ENCODE data around the gene MSANTD7.
"Not testable (repeated sequence)": the region's sequence is repeated elsewhere in the genome, so short reads cannot be mapped to it uniquely, and the experiment has no call there.

Gene MSANTD7

GRCh38 chr10:14860791-14861190 lies 22.7 kb downstream of the MSANTD7 start:
- Mint-ChIP-seq H3K4me1 (no peaks in the 10 kb centered on the region), H3K36me3 (peaks cover 5% of the 10 kb centered on the region), H3K9me3 (no peaks in the 10 kb centered on the region), H3K27ac (peak overlapping the region; percentile 4), H3K27me3 (no peaks in the 10 kb centered on the region), H3K4me3 (no peak overlapping the region)

GRCh38 chr10:14864466-14864865 lies 26.4 kb downstream of the MSANTD7 start:
- H3K9me3 Mint-ChIP-seq, H3K36me3 Mint-ChIP-seq, H3K27ac Mint-ChIP-seq, H3K27me3 Mint-ChIP-seq, H3K4me3 Mint-ChIP-seq, H3K4me1 Mint-ChIP-seq: not testable (repeated sequence)

GRCh38 chr10:14864871-14865270 lies 26.8 kb downstream of the MSANTD7 start:
- H3K4me3 Mint-ChIP-seq, H3K27me3 Mint-ChIP-seq, H3K9me3 Mint-ChIP-seq, H3K4me1 Mint-ChIP-seq, H3K36me3 Mint-ChIP-seq, H3K27ac Mint-ChIP-seq: not testable (repeated sequence)

DNA sequence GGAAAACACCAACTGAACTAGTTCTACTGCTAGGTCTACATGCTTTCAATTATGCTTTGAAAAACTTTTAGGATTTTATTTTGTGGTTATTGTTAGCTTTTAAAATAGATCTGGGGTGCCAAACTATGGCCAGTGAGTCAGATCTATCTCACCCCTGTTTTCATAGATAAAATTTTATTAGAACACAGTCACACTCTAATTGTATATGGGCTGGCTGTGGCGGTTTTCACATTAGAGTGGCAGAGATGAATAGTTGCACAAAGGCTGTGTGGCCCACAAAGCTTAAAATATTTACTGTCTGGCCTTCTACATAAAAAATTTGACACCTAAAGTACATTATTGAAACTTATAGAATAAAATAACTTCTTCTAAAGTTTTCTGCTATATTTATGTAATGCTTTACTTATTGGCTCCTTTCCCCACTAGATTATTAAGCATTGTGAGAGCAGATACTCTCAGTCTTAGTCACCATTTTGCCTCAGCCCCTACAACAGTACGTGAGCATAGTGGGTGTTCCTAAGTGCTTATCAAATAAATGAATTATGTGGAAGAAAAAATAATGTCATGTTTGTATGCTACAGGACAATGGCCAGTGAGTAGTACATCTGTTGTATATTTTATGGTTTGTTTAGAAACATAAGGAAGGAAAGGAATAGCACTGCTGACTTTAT lies 35.1 kb downstream of the MSANTD7 start:
- no peak overlapping the region for H3K27ac Mint-ChIP-seq
- H3K9me3 Mint-ChIP-seq, result no peaks in the 10 kb centered on the region
- peaks cover 13% of the 10 kb centered on the region for H3K4me1 Mint-ChIP-seq
- H3K4me3 Mint-ChIP-seq, result no peak overlapping the region
- no peaks in the 10 kb centered on the region for H3K27me3 Mint-ChIP-seq
- H3K36me3 Mint-ChIP-seq, result peaks cover 2% of the 10 kb centered on the region

- Mint-ChIP-seq H3K27me3 (no peaks in the 10 kb centered on the region), H3K36me3 (no peaks in the 10 kb centered on the region), H3K4me3 (peak overlapping the region; percentile 95), H3K27ac (no peak overlapping the region), H3K9me3 (no peaks in the 10 kb centered on the region), H3K4me1 (peaks cover 29% of the 10 kb centered on the region)
Measured at GRCh38 chr10:14875941-14876340, 37.8 kb downstream of the MSANTD7 start.

GRCh38 chr10:14876764-14877163 lies 38.7 kb downstream of the MSANTD7 start:
- Mint-ChIP-seq H3K4me1 (peaks cover 35% of the 10 kb centered on the region), H3K4me3 (peak overlapping the region; percentile 95), H3K36me3 (no peaks in the 10 kb centered on the region), H3K27me3 (no peaks in the 10 kb centered on the region), H3K9me3 (no peaks in the 10 kb centered on the region), H3K27ac (no peak overlapping the region)

DNA sequence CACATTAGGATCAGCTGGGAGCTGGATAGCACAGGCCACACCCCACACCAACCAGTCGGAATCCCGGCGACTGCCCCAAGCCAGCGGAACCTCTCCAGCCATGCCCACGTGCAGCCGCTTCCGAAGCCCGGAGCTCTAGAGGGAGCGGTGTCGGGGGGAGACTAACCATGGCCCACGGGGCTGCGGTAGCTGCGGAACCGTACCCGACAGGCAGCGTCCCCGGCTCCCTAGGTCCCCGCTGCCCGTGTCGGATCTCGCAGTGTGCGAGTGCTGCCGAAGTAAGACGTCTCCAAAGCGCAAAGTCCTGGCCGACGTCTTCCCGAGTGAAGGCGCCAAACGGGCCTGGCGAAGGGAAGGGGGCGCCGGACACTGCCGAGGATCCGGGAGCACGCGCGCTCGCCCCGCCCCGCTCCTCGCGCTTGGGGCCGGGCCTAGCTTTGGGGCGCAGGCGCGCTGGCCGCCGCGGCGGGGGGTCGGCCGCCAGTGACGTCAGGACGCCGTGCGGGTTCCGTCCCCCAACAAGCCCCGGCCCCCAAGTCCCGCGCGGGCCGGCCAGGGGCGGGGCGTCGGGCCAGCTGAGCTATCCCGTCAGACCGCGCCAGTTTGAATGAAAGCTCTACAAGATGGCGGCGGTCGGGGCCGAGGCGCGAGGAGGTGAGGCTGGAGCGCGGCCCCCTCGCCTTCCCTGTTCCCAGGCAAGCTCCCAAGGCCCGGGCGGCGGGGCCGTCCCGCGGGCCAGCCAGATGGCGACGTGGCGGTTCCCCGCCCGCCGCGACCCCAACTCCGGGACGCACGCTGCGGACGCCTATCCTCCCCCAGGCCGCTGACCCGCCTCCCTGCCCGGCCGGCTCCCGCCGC lies 40.4 kb downstream of the MSANTD7 start, which contains the start of gene SUV39H2:
Gene SUV39H2 (plus strand): TSS at position 601 of the 858 bp plus-strand sequence. CDS start 23 bp downstream, at position 624.
- H3K27ac Mint-ChIP-seq, result peak within 1 kb of the TSS; percentile 92
- no peaks in the 10 kb centered on the region for H3K27me3 Mint-ChIP-seq
- H3K9me3 Mint-ChIP-seq, result no peaks in the 10 kb centered on the region
- peaks cover 41% of the 10 kb centered on the region for H3K4me1 Mint-ChIP-seq
- H3K4me3 Mint-ChIP-seq, result peak within 1 kb of the TSS; percentile 95
- peaks cover 2% of the 10 kb centered on the region for H3K36me3 Mint-ChIP-seq

- peak overlapping the region; percentile 92 for H3K27ac Mint-ChIP-seq
- peak overlapping the region; percentile 95 for H3K4me3 Mint-ChIP-seq
- peaks cover 4% of the 10 kb centered on the region for H3K36me3 Mint-ChIP-seq
- H3K9me3 Mint-ChIP-seq, result no peaks in the 10 kb centered on the region
- H3K4me1 Mint-ChIP-seq, result peaks cover 40% of the 10 kb centered on the region
- H3K27me3 Mint-ChIP-seq, result no peaks in the 10 kb centered on the region
Measured at GRCh38 chr10:14879124-14879927, 41.2 kb downstream of the MSANTD7 start.

DNA sequence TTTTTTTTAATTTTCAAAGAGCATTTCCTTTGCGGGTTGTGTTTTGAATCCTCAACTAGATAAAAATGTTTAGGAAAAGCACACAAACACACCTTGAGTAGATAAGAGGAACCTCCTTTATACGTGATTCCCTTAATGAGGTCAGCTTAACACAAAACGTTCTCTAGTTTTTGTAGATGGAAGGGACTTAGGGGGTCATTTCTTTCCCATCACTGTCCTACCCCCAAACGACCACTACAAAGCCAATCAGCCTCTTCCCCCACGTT lies 41.8 kb downstream of the MSANTD7 start:
- Mint-ChIP-seq H3K36me3 (peaks cover 4% of the 10 kb centered on the region), H3K4me1 (peaks cover 40% of the 10 kb centered on the region), H3K4me3 (peak overlapping the region; percentile 95), H3K9me3 (no peaks in the 10 kb centered on the region), H3K27ac (peak overlapping the region; percentile 79), H3K27me3 (no peaks in the 10 kb centered on the region)

GRCh38 chr10:14880229-14880628 lies 42.1 kb downstream of the MSANTD7 start:
- H3K4me3 Mint-ChIP-seq, result peak overlapping the region; percentile 95
- H3K27me3 Mint-ChIP-seq, result no peaks in the 10 kb centered on the region
- H3K9me3 Mint-ChIP-seq, result no peaks in the 10 kb centered on the region
- peak overlapping the region; percentile 79 for H3K27ac Mint-ChIP-seq
- peaks cover 40% of the 10 kb centered on the region for H3K4me1 Mint-ChIP-seq
- H3K36me3 Mint-ChIP-seq, result peaks cover 4% of the 10 kb centered on the region

DNA sequence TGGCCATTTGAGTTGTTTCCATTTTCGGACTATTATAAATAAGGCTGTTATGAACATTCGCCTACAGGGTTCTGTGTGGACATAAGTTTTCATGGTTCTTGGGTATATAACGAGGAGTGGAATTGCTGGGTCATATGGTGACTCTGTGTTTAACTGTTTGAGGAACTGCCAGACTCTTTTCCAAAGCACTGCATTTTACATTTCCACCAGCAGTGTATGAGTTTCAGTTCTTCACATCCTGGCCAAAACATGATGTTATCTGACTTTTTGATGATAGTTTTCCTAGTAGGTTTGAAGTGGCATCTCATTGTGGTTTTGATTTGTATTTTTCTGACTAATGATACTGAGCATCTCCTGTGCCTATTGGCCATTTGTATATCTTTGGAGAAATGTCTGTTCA lies 46.0 kb downstream of the MSANTD7 start:
- H3K4me3 Mint-ChIP-seq, result no peak overlapping the region
- no peak overlapping the region for H3K27ac Mint-ChIP-seq

More for the DNA sequence above, 46.0 kb downstream of the MSANTD7 start:
- Mint-ChIP-seq H3K36me3 (peaks cover 4% of the 10 kb centered on the region), H3K9me3 (no peaks in the 10 kb centered on the region), H3K4me1 (peaks cover 31% of the 10 kb centered on the region), H3K27me3 (no peaks in the 10 kb centered on the region)
